Erythroblast (primary cell): ENCODE data around the gene ITPR2.

Experiments
- GATA1 ChIP-seq: IDR thresholded peaks from 2 replicates; pipeline ENCODE4 v1.6.1; 2011; ENCODE audit warnings: low read depth, mild to moderate bottlenecking, control low read depth, low read length, moderate library complexity
- POLR2A ChIP-seq: IDR thresholded peaks from 2 replicates; pipeline ENCODE4 v1.6.1; 2011; ENCODE audit warnings: mild to moderate bottlenecking, low read length

GRCh38 chr12:26599096-26599695 is 233.8 kb downstream of the ITPR2 start:
- TF ChIP-seq POLR2A (no peak), GATA1 (no peak)
